Endothelial cell of umbilical vein (primary cell): ENCODE data around the gene APOO. TPM values are rescaled to one million over a fixed set of nuclear protein-coding genes. Genes with fewer than 3 reads are reported as not detected.

Source experiments
- BruUV-seq: library from RNA; stranded (reverse); fragments of 400-500 nt; replicated peaks from 2 replicates; lab custom pipeline; 2021; lab: Mats Ljungman, UMichigan
- CTCF ChIA-PET: fragments of 300-600, 350-600 bp; sonication (Branson Sonifier 250); formaldehyde crosslinking; loops from one replicate; lab custom pipeline; 2021; ENCODE audit warnings: antibody characterized with exemption, inconsistent platforms; lab: Charles Lee
- POLR2A ChIA-PET: fragments of 300-600, 350-600 bp; sonication (Branson Sonifier 250); formaldehyde crosslinking; loops from one replicate; lab custom pipeline; 2021; ENCODE audit warnings: antibody characterized with exemption, inconsistent platforms; lab: Charles Lee
- DNase-seq: peaks from one replicate; pipeline ENCODE4 v3.0.0-alpha.2; 2011; ENCODE audit warnings: low read depth, low spot score
- FAIRE-seq: peaks from 2 replicates; lab custom pipeline; 2011; peaks lifted over from hg19 to GRCh38; lab: Jason Lieb, UNC
- H2AFZ ChIP-seq: 2 replicates; pipeline ENCODE4 v1.6.0; 2012; ENCODE audit warnings: low read depth, low read length, control low read depth, inconsistent platforms
- H3K27ac ChIP-seq: 2 replicates; pipeline ENCODE4 v1.5.1; 2011; ENCODE audit warnings: low read depth, mild to moderate bottlenecking, control low read depth, low read length, moderate library complexity; ENCODE audit not compliant: insufficient read depth
- H3K27me3 ChIP-seq, 2 experiments: 2 replicates each; pipeline versions ENCODE4 v1.6.0 to v1.6.1; 2011; ENCODE audit warnings: low read length in 2 of 2, mixed read lengths in 1 of 2; ENCODE audit not compliant: control insufficient read depth in 2 of 2, insufficient read depth in 2 of 2
- H3K36me3 ChIP-seq, 2 experiments: 2 replicates in 1 of 2; 3 replicates in 1 of 2; pipeline ENCODE4 v1.5.1; 2011; ENCODE audit warnings: low read length in 2 of 2, mild to moderate bottlenecking in 1 of 2, moderate library complexity in 1 of 2; ENCODE audit not compliant: control insufficient read depth in 2 of 2, insufficient read depth in 2 of 2; ENCODE audit errors: extremely low read depth in 1 of 2
- H3K4me1 ChIP-seq: 3 replicates; pipeline ENCODE4 v1.5.1; 2011; ENCODE audit warnings: mild to moderate bottlenecking, low read length; ENCODE audit not compliant: control insufficient read depth, insufficient read depth; ENCODE audit errors: extremely low read depth
- H3K4me2 ChIP-seq: 2 replicates; pipeline ENCODE4 v1.6.1; 2011; ENCODE audit warnings: low read length, control low read depth, mixed read lengths; ENCODE audit not compliant: insufficient read depth
- H3K4me3 ChIP-seq, 3 experiments: fragments of 200-600 bp in 1 of 3; sonication (generic), shearing (Covaris generic) in 1 of 3; replicated peaks in 1 of 3; 2 replicates each; pipeline ENCODE4 v1.5.1; 2011 to 2016; ENCODE audit warnings: control low read depth in 3 of 3, low read length in 3 of 3, mild to moderate bottlenecking in 2 of 3, inconsistent platforms in 1 of 3, low read depth in 1 of 3, moderate library complexity in 1 of 3; ENCODE audit not compliant: insufficient read depth in 1 of 3
- H3K79me2 ChIP-seq: 2 replicates; pipeline ENCODE4 v1.6.0; 2012; ENCODE audit warnings: low read length, inconsistent platforms; ENCODE audit not compliant: control insufficient read depth, insufficient read depth
- H3K9ac ChIP-seq: replicated peaks from 2 replicates; pipeline ENCODE3; 2011; ENCODE audit warnings: low read length, control low read depth; ENCODE audit not compliant: insufficient read depth; ENCODE audit errors: extremely low read depth
- H3K9me1 ChIP-seq: replicated peaks from 3 replicates; pipeline ENCODE4 v1.6.0; 2011; ENCODE audit warnings: mild to moderate bottlenecking, low read length; ENCODE audit not compliant: control insufficient read depth, insufficient read depth; ENCODE audit errors: extremely low read depth
- H3K9me3 ChIP-seq: replicated peaks from 2 replicates; pipeline ENCODE4 v1.5.1; 2012; ENCODE audit warnings: low read length, inconsistent platforms; ENCODE audit not compliant: control insufficient read depth, insufficient read depth
- H4K20me1 ChIP-seq: replicated peaks from 2 replicates; pipeline ENCODE3; 2011; ENCODE audit warnings: mild to moderate bottlenecking, low read length; ENCODE audit not compliant: control insufficient read depth, insufficient read depth; ENCODE audit errors: extremely low read depth
- CTCF ChIP-seq, 2 donors: IDR thresholded peaks; 1 replicate in 1 of 2; 2 replicates in 1 of 2; pipeline ENCODE4 v1.5.1; 2011; ENCODE audit warnings: low read length in 2 of 2, mild to moderate bottlenecking in 2 of 2, moderate library complexity in 2 of 2, control low read depth in 1 of 2, inconsistent platforms in 1 of 2, low read depth in 1 of 2; ENCODE audit not compliant: insufficient read depth in 1 of 2; ENCODE audit errors: extremely low read depth in 1 of 2
- EZH2 ChIP-seq: IDR thresholded peaks from 2 replicates; pipeline ENCODE4 v1.6.1; 2012; ENCODE audit warnings: borderline replicate concordance, low read depth, mild to moderate bottlenecking, moderate library complexity, low read length, inconsistent platforms; ENCODE audit not compliant: severe bottlenecking
- FOS ChIP-seq: IDR thresholded peaks from 2 replicates; pipeline ENCODE4 v1.6.1; 2011; ENCODE audit warnings: mild to moderate bottlenecking, low read length, moderate library complexity, borderline replicate concordance; ENCODE audit not compliant: insufficient read depth
- GATA2 ChIP-seq: IDR thresholded peaks from 2 replicates; pipeline ENCODE4 v1.7.0; 2011; ENCODE audit warnings: low read depth, mild to moderate bottlenecking, moderate library complexity, mixed read lengths, low read length; ENCODE audit not compliant: insufficient read length, insufficient read depth
- JUN ChIP-seq: IDR thresholded peaks from 2 replicates; pipeline ENCODE4 v1.6.1; 2011; ENCODE audit warnings: borderline replicate concordance, low read depth; ENCODE audit not compliant: insufficient read length, insufficient read depth
- MAX ChIP-seq: IDR thresholded peaks from 2 replicates; pipeline ENCODE4 v1.6.1; 2011; ENCODE audit not compliant: insufficient read depth, insufficient read length
- MYC ChIP-seq: IDR thresholded peaks from one replicate; pipeline ENCODE4 v1.6.1; 2011; ENCODE audit warnings: mild to moderate bottlenecking, low read depth, low read length
- POLR2A ChIP-seq: IDR thresholded peaks from 2 replicates; pipeline ENCODE4 v1.6.1; 2012; ENCODE audit warnings: low read depth, mild to moderate bottlenecking, control low read depth, low read length
- POLR2AphosphoS5 ChIP-seq: IDR thresholded peaks from 2 replicates; pipeline ENCODE4 v1.6.1; 2012; ENCODE audit warnings: low read depth, mild to moderate bottlenecking, control low read depth, low read length, moderate library complexity; ENCODE audit not compliant: insufficient read depth
- dilution Hi-C: fragments of 300-500 bp; cut with MboI; formaldehyde crosslinking; loops from one replicate; pipeline ENCODE4 v1.15.0; 2019; ENCODE audit warnings: low sequenced_read_pairs; ENCODE audit not compliant: extremely low pct_ligation_motif_present
- intact Hi-C: fragments of 100-400 bp; cut with micrococcal nuclease; formaldehyde crosslinking; loops from one replicate; pipeline ENCODE4 v1.10.0; 2022
- polyA plus RNA-seq, 4 experiments: library from polyadenylated mRNA; depleted of rRNA in 3 of 4; stranded (reverse) in 3 of 4; unstranded in 1 of 4; fragments of >200 nt; gene quantifications; 2 replicates each; pipeline versions ENCODE4 v1.2.1 to v1.2.3, GENCODE V29; 2011 to 2012; ENCODE audit warnings: missing spikeins in 1 of 4
- total RNA-seq: library from RNA; stranded (reverse); gene quantifications from 2 replicates; pipeline ENCODE4 v1.2.3, GENCODE V29; 2021

The APOO gene
- total and polyA plus RNA-seq, 2 donors (not counting 3 experiments of a cell fraction or from before 2014, with no cell fraction given) = 9.8 to 24.3 TPM

GRCh38 chrX:23907111-23907497, 634 bp downstream of the APOO start:
- no peaks in the 10 kb centered on the region for H4K20me1 ChIP-seq
- dilution Hi-C loops (no loop called here), intact Hi-C loops (loop anchor here (10.0 kb wide), 1 partner anchor 248 kb away; no protein-coding TSS in a partner anchor)
- BruUV-seq = no TSS peak
- peaks cover 7% of the 10 kb centered on the region for H3K4me1 ChIP-seq
- H3K9ac ChIP-seq = peak overlapping the region; percentile 84
- TF ChIP-seq JUN (no peak), POLR2A (no peak), GATA2 (no peak), MAX (no peak), MYC (no peak), EZH2 (no peak), FOS (no peak), POLR2AphosphoS5 (no peak), CTCF (IDR thresholded peaks at IDR 0.05; ENCODE audit: extremely low read depth in 1 of 2, insufficient read depth in 1 of 2, low read depth in 1 of 2, low read length in 2 of 2) (no peak)
- POLR2A ChIA-PET = interaction anchor here (1.5 kb wide), 1 partner anchor 124 kb away, joined by 5 read pairs; the partner anchor contains the start of gene SAT1
- CTCF ChIA-PET = interaction anchor here (0.6 to 3.7 kb wide), 5 partner anchors 18 to 951 kb away, joined by 3 to 41 read pairs (median 4); partner anchors contain the start of genes ACOT9 and EIF2S3
- H3K27me3 ChIP-seq = no peaks in the 10 kb centered on the region
- no peak for FAIRE-seq
- H3K9me3 ChIP-seq = no peaks in the 10 kb centered on the region
- H2AFZ ChIP-seq = peak overlapping the region; percentile 61
- no peak for DNase-seq
- no peaks in the 10 kb centered on the region for H3K36me3 ChIP-seq
- peak overlapping the region; percentile 51 to 82 (median 72) for H3K4me3 ChIP-seq
- H3K27ac ChIP-seq = peak overlapping the region; percentile 68
- H3K9me1 ChIP-seq = no peaks in the 10 kb centered on the region
- peaks cover 4% of the 10 kb centered on the region for H3K79me2 ChIP-seq
- H3K4me2 ChIP-seq = peak overlapping the region; percentile 83
